GM11168 (cell line): ENCODE measurements around the gene EZH2.

Source experiments
- in situ Hi-C: fragments of 300-500 bp; cut with MboI; formaldehyde crosslinking; loops from one replicate; pipeline ENCODE4 v1.12.0; 2022; ENCODE audit warnings: low sequenced_read_pairs; ENCODE audit not compliant: unreplicated experiment

EZH2 gene

DNA sequence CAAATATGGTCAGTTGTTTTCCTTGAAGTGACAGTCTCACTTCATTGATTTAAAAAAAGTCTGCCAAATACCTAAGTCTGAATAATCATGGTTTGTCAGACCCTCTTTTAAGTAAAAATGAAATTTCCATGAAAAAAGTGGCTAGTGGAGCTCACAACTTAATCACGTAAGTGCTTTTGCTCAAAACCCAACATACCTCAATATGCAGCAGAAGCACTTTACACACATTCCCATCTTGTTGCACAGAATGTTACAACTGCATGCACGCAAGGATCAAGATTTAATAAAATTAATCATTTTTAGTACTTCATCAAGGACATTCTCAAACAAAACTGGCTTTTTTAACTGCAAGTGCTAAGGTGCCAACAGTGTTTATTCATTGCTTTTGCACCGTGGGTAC lies 21.6 kb downstream of the EZH2 start:
- in situ Hi-C loops: no loop called here

DNA sequence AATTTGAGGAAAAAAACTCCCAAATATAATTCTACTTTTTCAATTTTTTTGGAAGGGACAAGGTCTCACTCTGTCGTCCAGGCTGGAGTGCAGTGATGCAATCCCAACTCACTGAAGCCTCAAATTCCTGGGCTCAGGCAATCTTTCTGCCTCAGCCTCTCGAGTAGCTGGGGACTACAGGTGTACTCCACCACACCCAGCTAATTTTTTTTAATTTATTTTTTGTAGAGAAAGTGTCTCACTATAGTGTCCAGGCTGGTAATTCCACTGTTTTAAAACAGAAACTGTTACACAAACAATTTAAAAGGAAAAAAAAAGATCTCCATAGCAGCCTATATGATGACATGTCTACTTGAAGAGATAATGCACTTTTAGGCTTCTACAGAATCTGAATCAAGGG lies 25.6 kb downstream of the EZH2 start:
- in situ Hi-C loops: no loop called here

DNA sequence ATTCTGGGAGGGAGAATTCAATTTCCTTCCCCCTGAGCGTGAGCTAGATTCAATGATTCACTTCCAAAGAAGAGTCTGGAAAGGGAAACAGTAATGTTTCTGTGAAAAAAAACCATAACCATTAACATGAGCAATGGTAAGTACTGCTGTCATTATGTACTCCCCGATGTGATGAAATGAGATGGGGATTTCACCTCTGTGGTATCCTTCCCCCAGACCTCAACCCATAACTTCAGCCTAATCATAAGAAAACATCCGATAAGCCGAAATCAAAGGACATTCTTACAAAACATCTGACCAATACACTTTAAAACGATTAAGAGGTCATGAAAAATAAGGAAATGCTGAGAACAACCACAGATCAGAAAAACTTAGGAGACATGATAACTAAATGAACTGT lies 27.2 kb downstream of the EZH2 start:
- in situ Hi-C loops: no loop called here

DNA sequence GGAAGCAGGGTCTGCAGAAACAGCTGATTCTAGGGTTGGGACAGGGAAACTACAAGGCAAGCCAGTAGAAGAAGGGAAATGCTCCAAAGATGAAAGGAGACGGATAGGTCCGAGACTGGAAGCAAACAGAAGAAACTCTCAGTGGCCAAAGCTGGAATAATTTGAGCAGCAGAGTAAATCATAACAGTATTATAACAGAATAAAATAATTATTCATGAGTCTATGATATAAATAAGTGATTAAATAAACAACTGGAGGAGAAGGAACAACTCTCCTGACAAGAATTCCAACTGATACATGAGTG lies 27.6 kb downstream of the EZH2 start:
- in situ Hi-C loops: no loop called here

DNA sequence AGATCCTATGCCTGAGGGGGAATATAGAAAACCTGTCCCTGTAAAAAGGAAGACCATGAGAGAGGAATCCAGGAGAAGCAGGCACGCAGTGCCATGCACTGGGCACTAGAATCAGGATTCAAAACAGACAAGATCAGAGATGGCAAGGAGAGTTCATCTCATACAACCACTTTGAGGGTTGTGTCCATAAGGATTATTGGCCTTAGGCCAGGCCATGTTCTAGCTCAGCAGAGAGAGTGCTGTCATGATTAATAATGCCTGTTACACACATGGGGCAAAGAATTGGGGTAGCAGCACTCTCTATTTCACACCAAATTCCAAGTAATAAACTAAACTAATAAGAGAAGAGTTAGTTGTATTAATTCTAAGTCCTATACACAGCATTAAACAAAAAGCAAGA lies 29.1 kb downstream of the EZH2 start:
- in situ Hi-C loops: no loop called here

DNA sequence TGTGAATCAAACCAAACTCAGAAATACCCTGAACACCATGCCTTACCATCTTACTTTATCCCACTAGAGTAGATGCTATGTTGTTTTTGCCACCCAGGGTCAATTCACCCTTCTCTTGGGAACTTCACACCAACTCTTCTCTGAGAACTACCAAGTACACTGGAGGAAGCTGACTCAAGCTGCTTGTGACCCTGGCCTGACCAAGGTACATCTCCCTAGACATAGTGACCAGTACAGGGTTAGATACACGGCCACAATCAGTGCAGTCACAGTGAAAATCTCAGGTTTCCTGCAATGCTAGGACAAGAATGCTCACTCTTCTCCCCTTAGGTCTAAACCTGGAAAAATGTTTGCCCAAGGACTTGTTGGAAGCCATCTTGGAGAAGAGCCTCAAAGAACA lies 31.8 kb downstream of the EZH2 start:
- in situ Hi-C loops: no loop called here

DNA sequence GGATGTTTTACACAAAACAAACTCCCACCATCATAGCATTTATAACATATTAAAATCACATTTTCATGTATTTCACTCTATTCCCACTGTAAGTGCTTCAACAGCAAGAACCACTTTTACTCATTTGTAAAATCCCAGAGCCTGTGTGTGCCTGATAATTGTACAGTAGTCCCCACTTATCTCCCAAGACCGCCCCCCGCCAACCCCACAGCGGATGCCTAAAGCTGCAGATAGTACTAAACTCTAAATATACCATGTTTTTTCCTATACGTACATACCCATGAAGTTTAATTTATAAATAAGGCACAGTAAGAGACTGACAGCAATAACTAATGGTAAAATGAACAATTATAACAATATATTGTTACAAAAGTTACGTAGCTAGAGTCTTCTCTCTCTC lies 33.5 kb downstream of the EZH2 start:
- in situ Hi-C loops: no loop called here

DNA sequence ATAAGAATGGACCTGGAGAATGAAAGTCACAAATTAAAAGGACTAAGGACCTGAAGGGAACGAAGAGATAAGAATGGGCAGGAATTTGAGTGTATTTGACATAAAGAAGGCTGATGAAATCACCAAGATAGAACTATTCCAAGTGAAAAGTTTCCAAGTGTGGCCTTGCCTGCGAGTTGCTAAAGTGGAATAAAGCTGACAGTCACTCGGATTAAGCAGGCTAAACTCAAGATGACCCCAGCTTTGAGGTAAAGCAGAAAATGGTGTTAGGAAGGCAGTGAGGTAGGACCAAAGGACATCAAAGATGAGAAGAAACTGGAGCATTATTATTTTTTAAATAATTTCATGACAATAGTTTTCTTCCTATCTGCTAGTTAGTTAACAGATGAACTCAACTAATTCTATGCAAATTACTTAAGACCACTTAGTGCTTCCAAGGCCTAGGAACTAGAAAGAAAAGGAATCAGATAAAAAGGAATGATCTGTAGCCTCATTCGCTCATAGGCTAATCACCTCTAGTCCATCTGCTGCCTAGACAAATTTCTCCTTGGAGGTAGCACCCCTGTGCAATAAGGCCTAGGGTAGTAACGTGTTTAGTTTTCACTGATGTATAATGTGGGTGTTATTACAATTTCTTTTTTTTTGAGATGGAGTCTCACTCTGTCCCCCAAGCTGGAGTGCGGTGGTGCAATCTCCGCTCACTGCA lies 34.5 kb downstream of the EZH2 start:
- in situ Hi-C loops: no loop called here

DNA sequence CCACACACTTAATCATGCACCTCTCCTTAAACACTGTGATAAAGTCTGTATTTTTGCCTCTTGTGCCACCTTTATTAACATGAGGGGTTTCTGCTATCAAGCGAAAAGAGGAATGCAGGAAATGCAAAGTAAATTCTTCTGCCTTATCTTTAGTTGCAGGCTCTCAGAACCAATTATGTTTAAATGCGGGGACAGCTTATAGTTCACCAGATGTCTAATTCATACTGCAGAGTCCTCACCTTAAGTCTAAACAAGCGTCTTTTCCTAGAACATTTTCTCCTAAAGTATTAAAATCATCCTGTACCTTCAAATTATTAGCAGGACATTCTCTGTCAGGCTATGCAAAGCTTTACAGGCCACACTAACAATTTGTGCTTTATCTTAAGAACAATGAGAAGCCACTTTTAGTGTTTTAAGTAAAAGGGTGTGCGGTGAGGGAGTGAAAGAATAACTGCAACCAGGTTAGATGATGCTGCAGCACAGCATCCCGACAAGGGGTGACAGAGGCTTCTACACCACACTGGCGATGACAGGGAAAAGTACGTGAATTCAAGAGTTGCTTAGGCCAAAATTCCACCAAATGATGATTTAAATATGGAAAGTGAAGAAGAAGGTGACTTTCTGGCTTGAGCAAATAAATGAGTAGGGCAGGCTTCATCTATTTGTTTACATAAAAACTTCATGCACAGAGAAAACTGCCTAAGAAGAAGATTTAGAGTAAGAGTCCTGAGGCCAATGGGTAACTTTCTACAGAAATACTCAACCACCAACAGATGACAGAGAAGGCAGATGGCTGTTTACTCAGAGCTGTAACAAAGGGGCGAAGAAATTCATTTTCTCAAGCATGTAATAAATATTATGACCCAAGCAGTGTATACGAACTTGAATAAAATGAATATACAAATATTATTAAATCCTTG lies 36.0 kb downstream of the EZH2 start:
- in situ Hi-C loops: no loop called here

DNA sequence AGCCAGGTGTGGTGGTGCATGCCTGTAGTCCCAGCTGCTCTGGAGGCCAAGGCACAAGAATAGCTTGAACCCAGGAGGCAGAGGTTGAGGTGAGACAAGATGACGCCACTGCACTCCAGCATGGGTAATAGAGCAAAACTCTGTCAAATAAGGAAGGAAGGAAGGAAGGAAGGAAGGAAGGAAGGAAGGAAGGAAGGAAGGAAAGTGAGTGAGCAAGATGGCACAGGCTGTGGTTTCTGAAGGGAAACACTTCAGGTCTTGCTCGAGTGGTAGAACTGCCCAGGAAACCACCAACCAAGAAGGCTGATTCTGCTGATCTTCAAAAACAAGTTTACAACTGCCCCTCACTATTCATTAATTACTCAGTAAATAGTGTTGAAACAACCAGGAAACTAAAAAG lies 45.2 kb downstream of the EZH2 start:
- in situ Hi-C loops: no loop called here

DNA sequence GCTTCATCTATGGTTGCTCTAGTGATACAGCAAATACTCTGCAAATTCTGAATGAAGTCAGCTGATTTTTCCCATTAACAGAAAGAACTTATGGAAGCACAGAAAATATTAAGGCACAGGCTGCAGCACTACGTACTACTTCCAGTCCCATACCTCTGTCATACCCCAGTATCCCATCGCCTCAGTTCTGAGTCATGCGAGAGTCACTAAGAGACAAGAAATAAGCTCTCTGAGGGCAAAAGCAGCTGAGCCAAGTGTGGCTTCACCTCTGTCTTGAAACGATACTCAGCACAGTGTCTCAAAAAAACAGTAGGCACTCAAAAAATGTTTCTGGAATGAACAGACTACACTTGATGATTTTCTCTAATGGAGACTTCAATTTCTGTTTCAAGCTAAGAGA lies 48.2 kb downstream of the EZH2 start:
- in situ Hi-C loops: no loop called here

DNA sequence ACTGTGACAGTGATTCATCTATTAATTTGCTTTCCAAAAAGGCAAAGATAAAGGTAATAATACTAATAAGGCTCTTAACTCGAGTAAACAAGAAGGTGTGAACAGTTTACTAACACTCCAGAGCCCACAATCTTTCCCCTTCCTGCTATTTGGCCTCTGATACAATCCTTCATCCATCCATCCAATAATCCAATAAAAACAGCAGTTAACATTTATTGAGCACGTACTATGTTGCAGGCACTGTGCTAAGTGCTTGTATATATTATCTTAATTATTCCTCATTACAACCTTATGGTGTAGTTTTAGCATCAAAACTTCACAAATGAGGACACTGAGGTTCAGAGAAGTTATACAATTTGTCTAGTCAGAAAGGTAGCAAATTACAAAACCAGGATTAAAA lies 49.5 kb downstream of the EZH2 start:
- in situ Hi-C loops: no loop called here

DNA sequence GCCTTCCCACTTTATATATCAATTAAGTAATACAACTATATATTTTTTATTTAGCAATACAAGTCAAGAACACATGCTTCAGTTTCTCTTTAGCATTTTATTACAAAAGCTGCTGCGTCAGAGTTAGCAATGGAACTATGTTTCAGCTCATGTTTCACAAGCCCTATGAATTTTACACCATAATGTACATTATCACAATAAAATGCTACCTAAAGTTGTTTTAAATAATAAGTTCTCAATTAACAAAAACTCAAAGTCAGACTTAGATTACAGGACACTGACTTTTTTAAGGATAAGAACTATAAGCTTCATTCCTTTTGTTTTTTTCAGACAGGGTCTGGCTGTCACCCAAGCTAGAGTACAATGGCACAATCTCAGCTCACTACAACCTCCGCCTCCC lies 52.3 kb downstream of the EZH2 start:
- in situ Hi-C loops: no loop called here

DNA sequence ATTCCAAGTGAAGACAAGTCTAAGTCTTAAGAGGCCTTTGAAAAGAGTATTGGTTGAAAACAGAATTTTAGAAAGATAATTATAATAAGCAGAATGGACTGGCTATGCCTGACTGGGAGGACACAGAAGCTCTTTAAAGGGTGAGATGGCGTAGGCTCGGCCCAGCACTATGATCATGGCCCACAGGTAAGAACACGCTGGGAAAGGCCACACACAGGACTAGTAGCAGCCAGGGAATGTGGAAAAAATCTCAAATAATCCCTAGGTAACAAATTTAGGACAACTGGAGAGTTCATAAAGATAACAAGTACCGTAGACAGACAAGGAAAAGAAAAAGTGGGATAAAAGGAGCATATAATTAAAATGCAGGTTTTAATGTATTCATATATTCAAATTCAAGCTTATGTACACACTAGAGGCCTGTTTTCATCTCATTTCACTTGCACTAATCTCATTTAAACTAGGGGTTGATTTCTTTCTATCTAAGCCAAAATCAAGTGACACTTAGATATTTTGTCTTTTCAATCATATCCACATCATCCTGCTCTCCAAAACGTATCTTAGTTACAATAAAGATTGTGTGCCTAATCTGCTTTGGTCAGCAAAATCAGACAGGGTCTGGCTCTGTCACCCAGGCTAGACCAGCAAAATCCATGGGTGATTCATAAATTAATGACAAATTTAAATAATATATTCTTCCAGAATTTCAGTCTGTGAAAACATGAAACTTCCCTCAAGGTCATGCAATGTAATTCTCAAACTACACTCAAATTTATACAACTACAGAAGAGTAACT lies 53.0 kb downstream of the EZH2 start:
- in situ Hi-C loops: no loop called here

DNA sequence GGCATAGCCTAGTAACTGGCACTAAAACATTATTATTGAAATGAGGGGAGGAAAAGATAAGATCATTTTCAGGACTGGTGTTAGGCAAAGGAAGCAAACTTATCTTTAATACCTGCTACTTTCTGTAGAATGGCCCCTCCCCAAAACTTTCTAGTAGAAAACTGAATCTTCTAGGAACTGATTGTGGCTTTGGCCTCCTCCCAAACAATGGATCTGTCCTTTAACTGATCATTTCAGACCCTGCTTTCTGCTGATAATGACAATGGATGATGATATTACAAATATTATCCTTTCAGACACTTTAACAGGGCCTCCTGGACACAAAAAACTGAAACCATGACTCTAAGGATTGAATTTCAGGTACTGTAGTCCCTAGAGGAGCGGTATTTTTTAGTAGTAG lies 55.1 kb downstream of the EZH2 start:
- in situ Hi-C loops: no loop called here

DNA sequence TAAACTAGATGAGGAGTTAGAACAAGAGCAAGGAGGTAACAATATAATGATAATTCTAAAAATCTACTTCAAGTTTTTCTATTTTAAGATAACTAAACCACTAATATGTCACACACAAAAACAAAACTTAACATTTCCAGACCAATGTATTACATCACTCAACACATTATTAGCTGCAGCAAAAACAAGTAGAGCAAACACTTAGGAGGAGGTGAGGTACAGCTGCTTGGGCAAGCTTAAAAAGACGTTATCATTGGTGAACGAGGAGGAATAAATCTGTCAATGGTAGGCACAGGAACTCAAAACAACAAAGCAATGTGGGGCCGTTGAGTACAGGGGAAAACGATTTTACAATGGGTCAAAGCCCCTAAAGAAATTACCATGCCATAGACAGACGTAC lies 58.8 kb downstream of the EZH2 start:
- in situ Hi-C loops: no loop called here

DNA sequence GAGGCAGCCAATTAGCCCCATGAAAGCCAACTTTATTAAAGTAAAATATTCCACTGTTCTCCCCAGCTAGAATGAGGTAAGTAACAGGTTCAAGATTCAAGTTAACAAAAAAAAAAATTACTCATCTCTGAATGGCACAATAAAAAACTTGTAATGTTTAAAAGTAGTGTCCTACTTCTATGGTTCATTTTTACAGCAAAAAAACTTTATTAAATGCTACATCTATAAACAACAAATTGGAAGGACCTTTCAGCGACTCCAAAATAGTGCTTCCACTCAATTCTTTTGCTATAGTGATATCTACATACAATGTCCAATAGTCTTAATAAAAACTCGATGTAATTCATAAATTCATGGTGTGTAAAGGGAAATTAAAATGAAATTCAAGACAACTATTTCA lies 59.2 kb downstream of the EZH2 start:
- in situ Hi-C loops: no loop called here

DNA sequence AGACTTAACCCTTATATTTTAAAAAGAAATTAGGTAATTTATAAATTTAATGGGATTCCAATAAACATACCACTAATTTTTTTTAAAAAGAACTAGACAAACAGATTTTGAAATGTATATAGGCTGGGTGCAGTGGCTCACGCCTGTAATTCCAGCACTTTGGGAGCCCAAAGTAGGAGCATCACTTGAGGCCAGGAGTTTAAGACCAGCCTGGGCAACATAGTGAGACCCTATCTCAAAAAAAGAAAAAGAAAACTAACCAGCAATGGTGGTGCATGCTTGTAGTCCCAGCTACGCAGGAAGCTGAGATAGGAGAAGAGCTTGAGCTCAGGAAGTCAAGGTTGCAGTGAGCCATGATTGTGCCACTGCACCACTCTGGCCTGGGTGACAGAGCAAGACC lies 62.7 kb downstream of the EZH2 start:
- in situ Hi-C loops: no loop called here

DNA sequence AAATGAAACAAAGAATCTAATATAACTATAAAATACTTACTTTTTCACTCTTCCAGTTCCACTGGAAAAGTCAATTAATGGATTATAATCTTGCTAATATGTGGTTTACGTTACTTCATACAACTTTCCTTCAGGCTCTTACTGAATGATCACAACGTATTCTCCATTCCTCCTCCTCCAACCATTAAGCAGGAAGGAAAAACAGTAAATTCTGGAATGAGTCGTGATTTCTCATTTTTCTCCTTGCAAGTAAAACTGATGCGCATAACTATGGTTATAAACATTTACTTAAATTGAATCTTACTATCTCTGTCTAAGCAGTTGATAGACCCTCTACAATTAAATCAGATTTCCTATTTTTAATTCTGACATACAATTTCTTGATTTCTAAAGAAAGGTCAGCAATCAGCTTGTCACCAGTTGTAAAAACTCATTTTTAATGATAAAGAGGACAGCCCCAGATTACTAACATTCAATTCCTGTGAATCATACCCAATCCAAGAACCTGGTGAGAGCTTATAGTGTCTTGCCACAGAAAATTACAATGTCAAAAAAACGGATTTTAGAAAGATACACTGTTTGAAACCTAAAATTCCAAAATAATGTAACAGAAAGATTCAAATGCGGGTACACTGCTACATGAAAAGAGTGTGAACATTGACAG lies 64.3 kb downstream of the EZH2 start:
- in situ Hi-C loops: no loop called here

DNA sequence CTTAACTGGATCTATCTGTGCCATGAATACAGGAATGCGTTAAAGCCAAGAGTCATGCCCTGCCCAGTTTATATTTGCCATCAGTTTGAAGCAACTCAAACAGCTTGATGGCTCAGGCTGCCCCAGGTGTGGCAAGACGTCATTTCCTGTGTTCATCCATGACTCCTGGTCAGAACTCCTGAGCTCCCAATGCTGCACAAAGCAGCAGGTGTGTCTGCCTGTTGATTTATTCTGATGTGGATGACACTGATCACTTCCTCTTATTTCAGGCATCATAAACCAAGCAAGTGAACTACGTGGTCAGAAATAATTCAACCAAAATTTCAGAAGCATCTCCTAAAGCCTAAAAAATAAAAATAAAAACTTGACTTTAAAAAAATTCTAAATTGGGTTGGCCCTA lies 68.5 kb downstream of the EZH2 start:
- in situ Hi-C loops: no loop called here
